Measurements from ENCODE around the gene EFCAB12. TPM values are rescaled to one million over a fixed set of nuclear protein-coding genes. Genes with fewer than 3 reads are reported as not detected.

The EFCAB12 gene
- total RNA-seq, 2 experiments from 2014 or later, result 1.1 to 2.5 TPM

GRCh38 chr3:129439226-129439816 is 10.9 kb upstream of the EFCAB12 start:
- intact Hi-C loops (cut with micrococcal nuclease; ENCODE audit: unreplicated experiment), result loop anchor here (5.0 kb wide), 2 partner anchors 122 to 257 kb away; partner anchors contain the start of gene CNBP
- ChIA-PET POLR2A (interaction anchor here (0.6 to 5.0 kb wide), 15 partner anchors 10 to 456 kb away, joined by 3 to 54 read pairs (median 5); partner anchors contain the start of gene EFCAB12), CTCF (ENCODE audit: unreplicated experiment) (no interaction called here)
- peak overlapping the region; percentile 73 for H3K4me2 ChIP-seq (ENCODE audit: low read length)
- peak; percentile 80 for DNase-seq (ENCODE audit: low spot score)
- TF ChIP-seq CTCF (conservative IDR thresholded peaks at IDR 0.05; ENCODE audit: low read length) (no peak), EZH2phosphoT487 (IDR thresholded peaks at IDR 0.05; ENCODE audit: borderline replicate concordance, low read depth, low read length) (no peak)
- peak overlapping the region; percentile 88 for H3K4me3 ChIP-seq (ENCODE audit: low read depth, low read length, poor library complexity, severe bottlenecking)
- peak overlapping the region; percentile 84 for H3K27ac ChIP-seq (ENCODE audit: low read depth, low read length, poor library complexity, severe bottlenecking)
- H2AFZ ChIP-seq (ENCODE audit: low read length), result peak overlapping the region; percentile 71
- no peaks in the 10 kb centered on the region for H3K9me2 ChIP-seq (ENCODE audit: insufficient read depth, low read length)
- no peaks in the 10 kb centered on the region for H4K20me1 ChIP-seq (ENCODE audit: insufficient read depth, low read length)
- peaks cover 43% of the 10 kb centered on the region for H3K36me3 ChIP-seq (ENCODE audit: insufficient read depth, low read length)
- peaks cover 60% of the 10 kb centered on the region for H3K4me1 ChIP-seq (ENCODE audit: insufficient read depth, low read length, poor library complexity, severe bottlenecking)
- TSS peak; percentile 55 for BruUV-seq (replicated peaks)
- H3K79me2 ChIP-seq (ENCODE audit: insufficient read depth, low read depth, low read length), result peaks cover 71% of the 10 kb centered on the region
- H3K9me3 ChIP-seq (ENCODE audit: low read length), result no peaks in the 10 kb centered on the region

GRCh38 chr3:129435367-129435766 is 6.9 kb upstream of the EFCAB12 start:
- intact Hi-C loops (cut with micrococcal nuclease; ENCODE audit: unreplicated experiment), result loop anchor here (2.0 to 5.0 kb wide), 3 partner anchors 53 to 253 kb away; partner anchors contain the start of gene CNBP
- Histone ChIP-seq H4K20me1 (ENCODE audit: insufficient read depth, low read length) (no peaks in the 10 kb centered on the region), H3K4me1 (ENCODE audit: insufficient read depth, low read length, poor library complexity, severe bottlenecking) (peaks cover 50% of the 10 kb centered on the region), H3K4me3 (ENCODE audit: low read depth, low read length, poor library complexity, severe bottlenecking) (peak overlapping the region; percentile 88), H3K27ac (ENCODE audit: low read depth, low read length, poor library complexity, severe bottlenecking) (peak overlapping the region; percentile 84), H3K4me2 (ENCODE audit: low read length) (peak overlapping the region; percentile 73), H3K79me2 (ENCODE audit: insufficient read depth, low read depth, low read length) (peaks cover 61% of the 10 kb centered on the region), H3K36me3 (ENCODE audit: insufficient read depth, low read length) (peaks cover 83% of the 10 kb centered on the region), H3K9me2 (ENCODE audit: insufficient read depth, low read length) (no peaks in the 10 kb centered on the region), H2AFZ (ENCODE audit: low read length) (no peak overlapping the region), H3K9me3 (ENCODE audit: low read length) (no peaks in the 10 kb centered on the region)
- TF ChIP-seq CTCF (conservative IDR thresholded peaks at IDR 0.05; ENCODE audit: low read length) (peak; percentile 55), EZH2phosphoT487 (IDR thresholded peaks at IDR 0.05; ENCODE audit: borderline replicate concordance, low read depth, low read length) (no peak)
- TSS peak; percentile 93 for BruUV-seq (replicated peaks)
- peak; percentile 25 for DNase-seq (ENCODE audit: low spot score)
- POLR2A ChIA-PET, result interaction anchor here (0.6 to 1.7 kb wide), 5 partner anchors 11 to 457 kb away, joined by 3 to 5 read pairs (median 3); a partner anchor contains a TSS
- CTCF ChIA-PET (ENCODE audit: unreplicated experiment), result interaction anchor here (2.5 kb wide), 1 partner anchor 52 kb away, joined by 16 read pairs; no protein-coding TSS in a partner anchor

- no peaks in the 10 kb centered on the region for H4K20me1 ChIP-seq (ENCODE audit: insufficient read depth, low read length)
- peak overlapping the region; percentile 73 for H3K4me2 ChIP-seq (ENCODE audit: low read length)
- no peak for TF ChIP-seq CTCF (conservative IDR thresholded peaks at IDR 0.05; ENCODE audit: low read length)
- no peak for TF ChIP-seq EZH2phosphoT487 (IDR thresholded peaks at IDR 0.05; ENCODE audit: borderline replicate concordance, low read depth, low read length)
- no peaks in the 10 kb centered on the region for H3K9me2 ChIP-seq (ENCODE audit: insufficient read depth, low read length)
- H3K79me2 ChIP-seq (ENCODE audit: insufficient read depth, low read depth, low read length), result peaks cover 55% of the 10 kb centered on the region
- no peak overlapping the region for H2AFZ ChIP-seq (ENCODE audit: low read length)
- H3K27ac ChIP-seq (ENCODE audit: low read depth, low read length, poor library complexity, severe bottlenecking), result peak overlapping the region; percentile 84
- no peaks in the 10 kb centered on the region for H3K9me3 ChIP-seq (ENCODE audit: low read length)
- no peak for DNase-seq (ENCODE audit: low spot score)
- BruUV-seq (replicated peaks), result no TSS peak
- intact Hi-C loops (cut with micrococcal nuclease; ENCODE audit: unreplicated experiment), result loop anchor here (2.0 kb wide), 1 partner anchor 51 kb away; no protein-coding TSS in a partner anchor
- peaks cover 95% of the 10 kb centered on the region for H3K36me3 ChIP-seq (ENCODE audit: insufficient read depth, low read length)
- CTCF ChIA-PET (ENCODE audit: unreplicated experiment), result interaction anchor here (2.5 kb wide), 1 partner anchor 51 kb away, joined by 16 read pairs; no protein-coding TSS in a partner anchor
- peaks cover 50% of the 10 kb centered on the region for H3K4me1 ChIP-seq (ENCODE audit: insufficient read depth, low read length, poor library complexity, severe bottlenecking)
- POLR2A ChIA-PET, result interaction anchor here (1.4 to 1.7 kb wide), 3 partner anchors 35 to 118 kb away, joined by 4 to 7 read pairs (median 4); a partner anchor contains a TSS
- peak overlapping the region; percentile 88 for H3K4me3 ChIP-seq (ENCODE audit: low read depth, low read length, poor library complexity, severe bottlenecking)
Observed at GRCh38 chr3:129434140-129434539, 5.7 kb upstream of the EFCAB12 start.
